Heart right ventricle (tissue), 16 donors: ENCODE measurements around the gene FASN. TPM values are rescaled to one million over a fixed set of nuclear protein-coding genes. Genes with fewer than 3 reads are reported as not detected.

Experiments used
- ATAC-seq, 8 donors: fragments of 200-7000 bp; cut with Tn5 transposase; one replicate each; pipeline ENCODE4 v1.9.1; 2020; ENCODE audit warnings: mild to moderate bottlenecking in 8 of 8, moderate library complexity in 8 of 8, moderate number of reproducible peaks in 1 of 8
- DNase-seq, 2 donors: peaks; one replicate each; pipeline ENCODE4 v3.0.0-alpha.2; 2020
- H3K27ac ChIP-seq, 10 donors: fragments of 200-600 bp; sonication (generic) in 2 of 10; one replicate each; pipeline versions ENCODE4 v1.5.0 to v1.8.0; 2020 to 2022; ENCODE audit warnings: mild to moderate bottlenecking in 3 of 10
- H3K27me3 ChIP-seq, 7 donors: fragments of 200-600 bp; one replicate each; pipeline ENCODE4 v1.8.0; 2021 to 2022; ENCODE audit warnings: mild to moderate bottlenecking in 2 of 7
- H3K36me3 ChIP-seq, 9 donors: fragments of 200-600 bp; sonication (generic) in 1 of 9; one replicate each; pipeline versions ENCODE4 v1.5.0 to v1.8.0; 2020 to 2022; ENCODE audit warnings: mild to moderate bottlenecking in 2 of 9
- H3K4me1 ChIP-seq, 9 donors: fragments of 200-600 bp; sonication (generic) in 1 of 9; one replicate each; pipeline versions ENCODE4 v1.5.0 to v1.8.0; 2020 to 2022; ENCODE audit warnings: mild to moderate bottlenecking in 4 of 9
- H3K4me3 ChIP-seq, 10 donors: fragments of 200-600 bp; sonication (generic) in 2 of 10; one replicate each; pipeline versions ENCODE4 v1.5.0 to v1.8.0; 2020 to 2022; ENCODE audit warnings: mild to moderate bottlenecking in 7 of 10, moderate library complexity in 2 of 10
- H3K9me3 ChIP-seq, 11 donors: fragments of 200-600 bp in 10 of 11; sonication (generic) in 2 of 11; one replicate each; pipeline versions ENCODE4 v1.5.0 to v1.8.0; 2013 to 2022; ENCODE audit warnings: mild to moderate bottlenecking in 2 of 11, control low read depth in 1 of 11, moderate library complexity in 1 of 11
- WGBS, 2 donors: extraction: QIAGEN DNeasy Blood & Tissue Kit; methylation state at CpG; one replicate each; pipeline ENCODE4 v1.1.7; 2013; ENCODE audit warnings: inconsistent platforms in 1 of 2; 5-methylcytosine and 5-hydroxymethylcytosine counted together
- intact Hi-C, 10 donors: fragments of 100-400 bp; cut with DNase I; formaldehyde crosslinking; loops; one replicate each; pipeline versions ENCODE4 v1.11.1 to v1.14.2; 2022
- polyA plus RNA-seq, 2 donors: library from polyadenylated mRNA; stranded (reverse); fragments of 200-250 nt; gene quantifications; one replicate each; pipeline ENCODE4 v1.2.3, GENCODE V29; 2013
- total RNA-seq, 10 donors: library from RNA; stranded (reverse); fragmentation: NEBNext Ultra II Directional in 3 of 10; extraction: Animal tissue kit (Norgen Biotek cat#: 25700) in 3 of 10; gene quantifications; one replicate each; pipeline versions ENCODE4 v1.2.1 to v1.2.4, GENCODE V29; 2021 to 2023
- TF ChIP-seq, protein P1 (sequence below), 9 donors: fragments of 200-600 bp; sonication (generic) in 2 of 9; IDR thresholded peaks; one replicate each; pipeline versions ENCODE4 v1.5.0 to v1.8.0; 2021 to 2022; ENCODE audit warnings: antibody characterized with exemption in 9 of 9, mild to moderate bottlenecking in 5 of 9, moderate library complexity in 1 of 9
- donor health status: Arrhythmogenic right ventricular cardiomyopathy.
- donor health status: ischemic (EF 13 %, LVEDD 7.1; RV severe dilation, severe dysfunction).
- donor health status: healthy with polysubstance abuse.
- donor health status: DM: no; HTN: yes; CAD: no.
- donor health status: DM: no; HTN: no; CAD: no.
- donor health status: ischemic (EF 25% LVEDD 6.9; RV normal size, moderate dysfunction).
- donor health status: ischemic (EF 25% LVEDD 5.7; RV mildly dilated, moderate dysfunction).
- donor health status: healthy.
- donor health status: DM: yes; HTN: yes; CAD: no.
- donor health status: Ischemic cardiomyopathy.
- donor health status: ischemic (EF 35%, LVEDD 5.7; RV mildly dilated, moderate dysfunction).
- donor health status: nonischemic (EF 11% LVEDD 7.7; RV severe dilation, severe dysfunction).
- donor health status: DM: yes; HTN: yes; CAD: no.
- donor health status: PGD.
- donor health status: ischemic (EF 29% LVEDD 5.4; RV normal size, mild dysfunction).
- donor health status: nonischemic (EF 23%, LVEDD 6.1; RV moderate dilation, normal function).

The FASN gene
- total and polyA plus RNA-seq, 12 donors, result 9.0 to 62.4 (median 20.4) TPM

- DNase-seq (no peak), ATAC-seq (no peak)
- WGBS, 2 donors, result 84 to 87% methylated on average over 9 of the region's 9 CpGs
- intact Hi-C loops, result no loop called here
- Histone ChIP-seq H3K9me3 (no peaks in the 10 kb centered on the region), H3K36me3 (peaks cover 0 to 4% (median 0%) of the 10 kb centered on the region in 9 donors), H3K4me3 (no peak overlapping the region), H3K27ac (no peak overlapping the region), H3K27me3 (no peaks in the 10 kb centered on the region), H3K4me1 (peaks cover 0 to 5% (median 0%) of the 10 kb centered on the region in 9 donors)
- TF ChIP-seq, protein P1, sequence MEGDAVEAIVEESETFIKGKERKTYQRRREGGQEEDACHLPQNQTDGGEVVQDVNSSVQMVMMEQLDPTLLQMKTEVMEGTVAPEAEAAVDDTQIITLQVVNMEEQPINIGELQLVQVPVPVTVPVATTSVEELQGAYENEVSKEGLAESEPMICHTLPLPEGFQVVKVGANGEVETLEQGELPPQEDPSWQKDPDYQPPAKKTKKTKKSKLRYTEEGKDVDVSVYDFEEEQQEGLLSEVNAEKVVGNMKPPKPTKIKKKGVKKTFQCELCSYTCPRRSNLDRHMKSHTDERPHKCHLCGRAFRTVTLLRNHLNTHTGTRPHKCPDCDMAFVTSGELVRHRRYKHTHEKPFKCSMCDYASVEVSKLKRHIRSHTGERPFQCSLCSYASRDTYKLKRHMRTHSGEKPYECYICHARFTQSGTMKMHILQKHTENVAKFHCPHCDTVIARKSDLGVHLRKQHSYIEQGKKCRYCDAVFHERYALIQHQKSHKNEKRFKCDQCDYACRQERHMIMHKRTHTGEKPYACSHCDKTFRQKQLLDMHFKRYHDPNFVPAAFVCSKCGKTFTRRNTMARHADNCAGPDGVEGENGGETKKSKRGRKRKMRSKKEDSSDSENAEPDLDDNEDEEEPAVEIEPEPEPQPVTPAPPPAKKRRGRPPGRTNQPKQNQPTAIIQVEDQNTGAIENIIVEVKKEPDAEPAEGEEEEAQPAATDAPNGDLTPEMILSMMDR (IDR thresholded peaks at IDR 0.05), result no peak
These were observed 24.6 kb downstream of the FASN start for GRCh38 chr17:82073446-82073845.

DNA sequence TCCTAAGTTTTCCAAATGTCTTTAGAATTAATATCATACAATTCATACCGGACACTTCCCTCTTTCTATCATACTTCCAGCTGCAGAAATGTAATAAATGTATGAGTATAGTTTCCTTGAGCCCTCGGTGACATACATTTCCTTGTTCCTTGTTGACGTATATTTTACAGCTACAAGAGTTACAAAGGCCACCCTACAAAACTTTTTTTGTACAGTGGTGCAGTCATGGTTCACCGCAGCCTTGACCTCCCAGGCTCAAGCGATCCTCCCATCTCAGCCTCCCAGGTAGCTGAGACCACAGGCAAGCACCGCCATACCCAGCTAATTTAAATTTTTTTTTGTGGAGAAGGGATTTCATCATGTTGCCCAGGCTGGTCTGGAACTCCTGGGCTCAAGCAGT lies 25.2 kb downstream of the FASN start:
- Histone ChIP-seq H3K4me3 (no peak overlapping the region), H3K27ac (no peak overlapping the region), H3K27me3 (no peaks in the 10 kb centered on the region), H3K4me1 (peaks cover 0 to 2% (median 0%) of the 10 kb centered on the region in 9 donors), H3K36me3 (no peaks in the 10 kb centered on the region), H3K9me3 (no peaks in the 10 kb centered on the region)
- intact Hi-C loops, result no loop called here
- DNase-seq, result no peak
- TF ChIP-seq, protein P1 (IDR thresholded peaks at IDR 0.05), result no peak
- WGBS, 2 donors, result 87% methylated on average over 6 of the region's 6 CpGs
- ATAC-seq, result no peak

DNA sequence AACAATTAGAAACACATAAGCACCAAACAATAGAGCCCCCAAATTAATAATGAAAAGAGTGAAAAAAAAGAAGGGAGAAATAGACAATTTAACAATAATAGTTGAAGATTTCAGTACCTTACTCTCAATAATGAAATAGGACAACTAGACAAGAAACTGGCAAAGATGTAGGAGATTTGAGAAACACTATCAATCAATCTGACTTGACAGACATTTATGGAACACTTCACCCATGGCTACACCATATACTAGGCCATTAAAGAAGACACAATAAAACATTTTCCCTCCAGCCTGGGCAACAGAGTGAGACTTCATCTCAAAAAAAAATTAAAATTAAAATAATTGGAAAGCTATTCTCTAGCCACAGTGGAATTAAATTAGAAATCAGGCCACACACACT lies 27.4 kb downstream of the FASN start:
- no peaks in the 10 kb centered on the region for H3K27me3 ChIP-seq
- H3K4me1 ChIP-seq, result peaks cover 5 to 12% (median 8%) of the 10 kb centered on the region in 9 donors
- no peak overlapping the region for H3K4me3 ChIP-seq
- DNase-seq (no peak), ATAC-seq (no peak)
- no peaks in the 10 kb centered on the region for H3K9me3 ChIP-seq
- no peaks in the 10 kb centered on the region for H3K36me3 ChIP-seq
- H3K27ac ChIP-seq, result no peak overlapping the region
- intact Hi-C loops, result no loop called here
- TF ChIP-seq, protein P1 (IDR thresholded peaks at IDR 0.05), result no peak

DNA sequence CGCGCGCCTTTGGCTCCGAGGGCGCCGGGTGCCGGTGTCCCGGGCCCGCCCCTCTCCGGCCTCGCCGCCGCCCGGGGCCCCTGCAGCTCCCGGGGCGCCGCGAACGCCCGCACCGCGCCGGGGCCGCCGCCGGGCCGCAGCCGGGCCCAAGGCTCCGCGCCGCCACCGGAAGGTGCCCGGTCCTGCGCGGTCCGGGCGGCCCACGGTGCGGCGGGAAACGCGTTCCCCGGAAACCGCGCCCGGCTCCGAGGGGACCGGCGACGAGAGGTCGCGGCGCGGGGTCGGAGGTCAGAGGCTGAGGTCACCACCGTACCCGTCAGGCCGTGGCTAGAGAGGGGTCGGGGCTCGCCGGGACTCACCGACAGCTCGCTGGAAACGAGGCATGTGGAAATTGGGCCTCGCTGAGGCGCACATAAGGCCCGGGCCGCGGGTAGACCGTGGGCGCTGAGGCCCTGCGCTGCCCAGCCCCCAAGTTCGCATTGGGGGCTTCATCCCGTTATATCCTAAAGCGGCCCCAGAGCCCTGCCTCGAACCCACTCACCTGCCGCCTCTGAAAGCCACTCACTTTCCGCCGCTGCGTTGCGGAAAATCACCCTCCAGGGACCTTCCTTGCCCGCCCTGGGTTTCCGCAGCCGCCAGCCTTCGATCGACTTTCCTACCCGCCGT lies 32.3 kb downstream of the FASN start, which contains the start of gene DUS1L:
Gene DUS1L (minus strand): TSS at position 167 of the 666 bp plus-strand sequence. CDS start 745 bp downstream, outside the sequence.
- peaks cover 0 to 34% (median 9%) of the 10 kb centered on the region in 9 donors for H3K36me3 ChIP-seq
- ATAC-seq, result peak; percentile 74 to 87 (median 84)
- TF ChIP-seq, protein P1 (IDR thresholded peaks at IDR 0.05), result no peak
- H3K27ac ChIP-seq, result peak within 1 kb of the TSS; percentile 71 to 97 (median 88)
- peak within 1 kb of the TSS; percentile 61 to 100 (median 94) for H3K4me3 ChIP-seq
- H3K27me3 ChIP-seq, result no peaks in the 10 kb centered on the region
- peak; percentile 48 to 77 for DNase-seq
- WGBS, 2 donors, result 10% methylated on average over 87 to 88 of the region's 88 CpGs
- peaks cover 17 to 31% (median 23%) of the 10 kb centered on the region in 9 donors for H3K4me1 ChIP-seq
- intact Hi-C loops, result no loop called here
- no peaks in the 10 kb centered on the region for H3K9me3 ChIP-seq
